Kidney capillary endothelial cell (primary cell): Measurements from ENCODE around the gene ARHGAP23.
A peak's percentile ranks its signal among the peaks of the same experiment; 100 is the strongest.
"Not testable (repeated sequence)": the region's sequence is repeated elsewhere in the genome, so short reads cannot be mapped to it uniquely, and the experiment has no call there.

Source experiments
- DNase-seq: peaks from one replicate; pipeline ENCODE4 v3.0.0-alpha.2; 2018; ENCODE audit warnings: low spot score

The ARHGAP23 gene

GRCh38 chr17:38485681-38486298 lies 57.5 kb downstream of the ARHGAP23 start:
- DNase-seq = not testable (repeated sequence)

DNA sequence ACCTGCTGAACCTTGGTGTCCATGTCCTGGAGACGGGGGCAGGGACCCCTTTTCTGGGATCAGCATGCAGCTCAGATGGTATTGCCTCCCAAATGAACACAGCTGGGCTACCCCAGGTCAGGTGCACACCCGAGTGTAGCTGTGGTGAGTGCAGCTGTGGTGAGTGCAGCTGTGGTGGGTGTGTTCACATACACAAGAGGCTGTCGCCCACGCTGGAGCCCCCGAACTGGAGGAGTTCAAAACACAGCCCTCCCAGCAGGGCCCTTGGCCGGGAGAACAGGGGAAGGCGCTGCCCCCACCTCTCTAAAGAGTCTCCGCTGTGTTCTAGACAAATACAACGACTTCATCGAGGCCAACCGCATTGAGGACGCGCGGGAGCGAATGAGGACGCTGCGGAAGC lies 61.5 kb downstream of the ARHGAP23 start:
- not testable (repeated sequence) for DNase-seq

GRCh38 chr17:38491346-38492066 lies 63.2 kb downstream of the ARHGAP23 start:
- DNase-seq = not testable (repeated sequence)

DNA sequence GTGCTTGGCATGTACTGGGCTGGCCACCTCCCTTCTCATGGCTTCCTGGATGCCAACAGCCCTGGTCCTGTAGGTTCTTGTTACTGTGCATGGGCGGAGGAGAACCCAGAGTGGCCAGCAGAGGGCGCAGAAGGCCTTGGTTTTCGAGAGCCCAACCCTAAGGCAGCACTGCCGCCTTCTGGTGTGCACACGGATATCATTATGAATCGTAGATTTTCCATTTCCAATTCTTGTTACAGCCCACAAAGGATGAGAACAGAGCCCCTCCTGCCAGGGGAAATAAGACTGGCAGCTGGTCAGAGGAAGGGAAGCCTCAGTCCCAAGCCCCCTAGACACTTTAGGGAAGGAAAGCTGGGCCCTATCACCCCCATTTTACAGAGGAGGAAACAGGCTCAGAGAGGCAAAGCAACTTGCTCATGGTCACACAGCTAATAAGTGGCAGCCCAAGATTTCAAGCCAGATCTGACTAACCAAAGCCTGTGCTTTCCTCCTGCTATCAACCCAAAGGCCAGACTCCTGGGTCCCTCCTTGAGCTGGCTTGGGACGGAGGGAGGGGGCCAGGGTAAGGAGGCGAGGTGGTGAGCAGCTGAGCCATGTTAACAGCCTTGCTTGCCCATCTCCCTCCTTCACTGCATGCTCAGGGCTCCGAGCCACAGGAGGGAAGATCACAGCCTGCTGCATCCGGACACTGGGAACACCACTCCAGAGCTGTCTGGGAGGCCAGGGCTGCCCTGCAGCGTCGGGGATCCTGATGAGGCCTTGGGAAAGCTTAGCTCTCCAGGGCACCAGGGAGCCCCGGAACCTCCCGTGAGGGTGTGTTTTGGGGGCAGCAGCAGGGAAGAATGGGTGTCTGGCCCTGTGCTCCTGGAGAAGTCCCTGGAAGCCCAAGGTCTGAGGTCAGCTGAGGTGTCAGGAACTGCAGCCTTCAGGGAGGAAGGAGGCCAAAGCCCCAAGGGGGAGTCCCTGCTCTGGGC lies 64.1 kb downstream of the ARHGAP23 start:
- peak; percentile 76 for DNase-seq

DNA sequence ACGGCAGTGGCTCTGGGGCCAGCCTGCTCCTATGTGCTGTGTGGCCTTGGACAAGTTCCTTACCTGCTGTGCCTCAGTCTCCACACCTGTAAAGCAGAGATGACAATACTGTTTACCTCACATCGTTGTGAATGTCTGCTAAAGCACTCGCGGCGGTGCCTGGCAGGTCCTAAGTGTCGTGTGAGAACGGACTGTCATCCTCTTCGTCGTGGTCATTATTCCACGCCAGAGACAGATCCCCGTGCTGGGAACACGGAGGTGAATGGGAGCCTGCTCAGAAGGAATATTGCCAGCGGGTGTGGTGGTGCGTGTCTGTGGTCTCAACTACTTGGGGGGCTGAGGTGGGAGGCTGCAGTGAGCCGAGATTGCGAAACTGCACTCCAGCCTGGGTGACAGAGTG lies 65.9 kb downstream of the ARHGAP23 start:
- DNase-seq = not testable (repeated sequence)

- DNase-seq = not testable (repeated sequence)
Measured at GRCh38 chr17:38497656-38498055, 69.4 kb downstream of the ARHGAP23 start.

GRCh38 chr17:38498353-38498752 lies 70.1 kb downstream of the ARHGAP23 start:
- DNase-seq = no peak

- not testable (repeated sequence) for DNase-seq
Measured at GRCh38 chr17:38499230-38499629, 71.0 kb downstream of the ARHGAP23 start.

DNA sequence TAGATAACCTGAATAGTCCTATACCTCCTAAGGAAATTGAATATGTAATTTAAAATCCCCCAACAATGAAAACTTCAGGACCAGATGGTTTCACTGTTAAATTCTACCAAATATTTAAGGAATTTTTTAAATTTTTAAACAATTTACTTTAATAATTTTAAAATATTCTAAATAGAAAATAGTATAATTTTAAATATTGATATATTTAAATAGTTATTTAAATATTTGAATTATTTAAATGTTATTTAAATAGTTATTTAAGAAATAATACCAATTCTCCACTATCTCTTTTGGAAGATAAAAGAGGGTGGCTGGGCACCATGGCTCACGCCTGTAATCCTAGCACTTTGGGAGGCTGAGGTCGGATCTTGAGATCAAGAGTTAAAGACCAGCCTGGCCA lies 73.5 kb downstream of the ARHGAP23 start:
- not testable (repeated sequence) for DNase-seq

- DNase-seq = not testable (repeated sequence)
Measured at GRCh38 chr17:38503286-38503913, 75.1 kb downstream of the ARHGAP23 start.

GRCh38 chr17:38504216-38504615 lies 76.0 kb downstream of the ARHGAP23 start:
- DNase-seq = no peak

- no peak for DNase-seq
Measured at GRCh38 chr17:38507436-38507835, 79.2 kb downstream of the ARHGAP23 start.

DNA sequence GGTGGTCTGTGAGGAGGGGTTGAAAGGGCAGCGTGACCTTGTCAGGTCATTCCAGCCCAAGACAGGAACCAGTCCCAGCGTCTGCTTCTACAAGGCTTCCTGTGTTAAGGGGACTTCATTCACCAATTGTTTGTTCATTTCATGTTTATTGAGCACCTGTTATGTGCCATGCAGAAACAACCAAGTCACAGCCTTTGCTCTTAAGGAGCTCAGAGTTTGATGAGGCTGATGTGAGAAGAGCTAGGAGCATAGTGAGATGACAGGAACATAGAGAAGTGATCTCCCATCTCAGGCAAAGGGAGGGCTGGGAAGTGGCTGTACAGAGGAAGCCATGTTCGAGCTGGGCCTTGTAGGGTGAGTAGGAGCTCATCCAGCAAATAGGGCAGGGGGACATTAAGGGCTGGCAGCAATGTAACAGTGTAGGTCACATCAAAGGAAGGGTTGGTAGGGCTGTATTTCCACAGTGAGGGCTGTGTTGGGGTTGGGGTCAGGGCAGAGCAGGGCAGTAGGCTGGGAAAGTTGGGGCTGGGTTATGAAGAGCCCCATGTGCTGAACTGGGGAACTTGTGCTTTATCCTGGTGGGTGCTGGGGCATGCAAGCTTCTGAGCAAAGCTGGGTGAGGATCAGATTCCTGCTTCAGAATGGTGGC lies 79.8 kb downstream of the ARHGAP23 start:
- DNase-seq = no peak

- DNase-seq = no peak
Measured at GRCh38 chr17:38508570-38508950, 80.3 kb downstream of the ARHGAP23 start.

- peak; percentile 91 for DNase-seq
Measured at GRCh38 chr17:38508954-38509771, 80.9 kb downstream of the ARHGAP23 start.

DNA sequence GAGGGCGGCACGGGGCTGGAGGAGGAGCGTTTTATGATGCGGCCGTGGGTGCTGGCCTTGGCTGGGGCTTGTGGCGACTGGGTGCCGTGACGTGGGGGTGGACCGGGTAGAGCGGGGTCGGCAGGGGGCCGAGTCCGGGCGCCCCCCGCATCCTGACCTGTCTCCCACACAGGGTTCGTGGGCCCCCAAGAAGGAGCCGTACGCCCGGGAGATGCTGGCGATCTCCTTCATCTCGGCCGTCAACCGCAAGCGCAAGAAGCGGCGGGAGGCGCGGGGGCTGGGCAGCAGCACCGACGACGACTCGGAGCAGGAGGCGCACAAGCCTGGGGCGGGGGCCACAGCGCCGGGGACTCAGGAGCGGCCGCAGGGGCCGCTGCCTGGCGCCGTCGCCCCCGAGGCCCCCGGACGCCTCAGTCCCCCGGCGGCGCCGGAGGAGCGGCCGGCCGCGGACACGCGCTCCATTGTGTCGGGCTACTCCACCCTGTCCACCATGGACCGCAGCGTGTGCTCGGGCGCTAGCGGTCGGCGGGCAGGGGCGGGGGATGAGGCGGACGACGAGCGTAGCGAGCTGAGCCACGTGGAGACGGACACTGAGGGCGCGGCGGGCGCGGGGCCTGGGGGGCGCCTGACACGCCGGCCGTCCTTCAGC lies 81.6 kb downstream of the ARHGAP23 start:
- peak; percentile 53 for DNase-seq

DNA sequence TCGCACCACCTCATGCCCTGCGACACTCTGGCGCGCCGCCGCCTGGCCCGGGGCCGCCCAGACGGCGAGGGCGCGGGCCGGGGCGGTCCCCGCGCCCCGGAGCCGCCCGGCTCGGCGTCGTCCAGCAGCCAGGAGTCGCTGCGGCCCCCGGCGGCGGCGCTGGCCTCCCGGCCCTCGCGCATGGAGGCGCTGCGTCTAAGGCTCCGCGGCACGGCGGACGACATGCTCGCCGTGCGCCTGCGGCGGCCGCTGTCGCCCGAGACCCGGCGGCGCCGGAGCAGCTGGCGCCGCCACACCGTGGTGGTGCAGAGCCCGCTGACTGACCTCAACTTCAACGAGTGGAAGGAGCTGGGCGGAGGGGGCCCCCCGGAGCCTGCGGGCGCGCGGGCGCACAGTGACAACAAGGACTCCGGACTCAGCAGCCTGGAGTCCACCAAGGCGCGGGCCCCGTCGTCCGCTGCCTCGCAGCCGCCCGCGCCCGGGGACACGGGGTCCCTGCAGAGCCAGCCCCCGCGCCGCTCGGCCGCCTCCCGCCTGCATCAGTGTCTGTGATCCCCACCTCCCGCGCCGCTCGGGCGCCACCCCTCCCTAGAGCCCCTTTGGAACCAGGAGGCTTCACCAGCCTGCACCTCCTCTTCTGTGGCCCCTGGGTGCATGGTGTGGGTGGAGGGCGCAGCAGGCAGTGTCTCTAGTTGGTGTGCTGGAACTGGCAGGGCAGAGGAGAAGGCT lies 82.3 kb downstream of the ARHGAP23 start:
- peak; percentile 55 for DNase-seq

DNA sequence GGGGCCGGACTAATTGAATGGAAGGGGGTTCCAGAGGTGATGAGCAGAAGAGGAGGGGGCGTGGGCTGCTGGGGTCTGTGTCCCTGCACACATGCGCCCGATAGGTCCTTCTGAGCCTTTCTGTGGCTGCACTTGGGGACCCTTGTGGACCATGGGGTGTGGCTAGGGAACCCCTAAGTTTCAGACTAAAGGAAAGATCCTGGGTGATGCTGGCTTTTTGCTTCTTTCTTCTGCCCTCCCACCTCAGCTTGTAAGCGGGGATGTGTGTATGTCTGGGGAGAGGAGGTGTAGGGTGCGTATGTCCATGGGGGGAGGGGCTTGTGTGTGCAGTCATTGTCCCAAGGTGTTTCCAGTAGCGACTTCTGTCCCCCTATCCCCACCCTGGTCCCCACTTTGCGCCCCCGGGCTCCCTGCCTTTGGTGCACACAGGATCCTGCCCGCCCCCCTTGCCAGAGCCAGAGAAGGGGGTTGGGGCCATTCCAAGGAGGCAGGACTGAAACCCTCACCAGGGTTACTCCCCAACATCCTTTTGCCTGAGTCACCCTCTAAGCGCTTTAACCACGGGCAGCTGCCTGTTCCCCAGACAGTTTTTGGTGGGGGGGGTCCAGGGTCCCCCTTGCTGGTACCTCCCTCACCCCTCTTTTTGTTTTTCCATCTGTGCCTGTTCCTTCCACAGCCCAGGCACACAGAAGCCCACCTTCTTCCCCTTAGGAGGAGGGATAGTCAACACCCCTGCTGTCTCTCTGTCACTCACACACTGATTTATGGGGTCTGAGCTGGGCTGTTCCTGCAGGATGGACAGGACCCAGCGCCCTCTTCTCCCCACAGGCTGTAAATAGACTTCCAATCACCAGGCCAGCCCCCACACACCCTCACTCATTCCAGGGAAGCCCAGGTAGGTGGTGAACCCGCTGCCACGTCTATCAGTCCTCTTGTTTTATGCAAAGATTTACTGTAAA lies 83.2 kb downstream of the ARHGAP23 start:
- DNase-seq = no peak
